ENCODE data around the gene JAK1.

DNA sequence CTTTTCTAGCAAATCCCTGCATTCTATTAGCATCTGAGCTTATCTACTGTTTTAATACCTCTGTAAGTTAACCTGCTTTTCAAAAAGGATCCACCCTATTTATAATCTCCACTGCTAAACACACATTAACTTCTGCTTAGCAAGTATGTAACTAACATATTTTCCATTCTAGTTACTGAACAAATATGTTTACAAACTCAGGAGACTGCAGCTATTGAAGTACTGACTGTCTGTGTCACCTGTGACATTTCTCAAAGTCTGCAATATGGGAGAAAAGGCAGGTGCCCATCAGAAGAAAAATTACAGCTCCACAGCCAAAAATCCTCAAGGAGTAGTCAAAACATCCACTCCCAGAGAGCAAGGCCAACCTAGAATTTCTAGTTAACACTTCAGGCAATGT lies 88.3 kb downstream of the JAK1 start:
- TF ChIP-seq, protein P1, sequence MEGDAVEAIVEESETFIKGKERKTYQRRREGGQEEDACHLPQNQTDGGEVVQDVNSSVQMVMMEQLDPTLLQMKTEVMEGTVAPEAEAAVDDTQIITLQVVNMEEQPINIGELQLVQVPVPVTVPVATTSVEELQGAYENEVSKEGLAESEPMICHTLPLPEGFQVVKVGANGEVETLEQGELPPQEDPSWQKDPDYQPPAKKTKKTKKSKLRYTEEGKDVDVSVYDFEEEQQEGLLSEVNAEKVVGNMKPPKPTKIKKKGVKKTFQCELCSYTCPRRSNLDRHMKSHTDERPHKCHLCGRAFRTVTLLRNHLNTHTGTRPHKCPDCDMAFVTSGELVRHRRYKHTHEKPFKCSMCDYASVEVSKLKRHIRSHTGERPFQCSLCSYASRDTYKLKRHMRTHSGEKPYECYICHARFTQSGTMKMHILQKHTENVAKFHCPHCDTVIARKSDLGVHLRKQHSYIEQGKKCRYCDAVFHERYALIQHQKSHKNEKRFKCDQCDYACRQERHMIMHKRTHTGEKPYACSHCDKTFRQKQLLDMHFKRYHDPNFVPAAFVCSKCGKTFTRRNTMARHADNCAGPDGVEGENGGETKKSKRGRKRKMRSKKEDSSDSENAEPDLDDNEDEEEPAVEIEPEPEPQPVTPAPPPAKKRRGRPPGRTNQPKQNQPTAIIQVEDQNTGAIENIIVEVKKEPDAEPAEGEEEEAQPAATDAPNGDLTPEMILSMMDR (IDR thresholded peaks at IDR 0.05), result no peak
- no peak for TF ChIP-seq POLR2A (IDR thresholded peaks at IDR 0.05)
